DMS153 (cell line): ENCODE results near the gene GCH1.
"Not testable (repeated sequence)": the region's sequence is repeated elsewhere in the genome, so short reads cannot be mapped to it uniquely, and the experiment has no call there.

Experiments used
- DNase-seq: peaks from one replicate; lab custom pipeline; 2025; lab: John Stamatoyannopoulos, UW

Gene GCH1

GRCh38 chr14:54818201-54819133 is 84.2 kb downstream of the GCH1 start:
- DNase-seq = peak; percentile 37

- DNase-seq = no peak
These were observed 85.1 kb downstream of the GCH1 start for GRCh38 chr14:54817506-54817905.

DNA sequence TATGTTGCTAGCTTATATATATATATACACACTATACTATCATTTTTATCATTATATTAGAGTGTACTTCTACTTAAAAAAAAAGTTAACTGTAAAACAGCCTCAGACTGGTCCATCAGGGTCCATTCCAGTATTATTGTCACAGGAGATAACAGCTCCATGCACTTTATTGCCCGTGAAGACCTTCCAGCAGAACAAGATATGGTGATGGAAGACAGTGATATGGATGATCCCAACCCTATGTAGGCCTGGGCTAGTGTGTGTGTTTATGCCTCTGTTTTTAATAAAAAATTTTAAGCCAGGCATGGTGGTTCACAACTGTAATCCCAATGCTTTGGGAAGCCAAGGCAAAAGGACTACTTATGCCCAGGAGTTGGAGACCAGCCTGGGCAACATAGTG is 86.2 kb downstream of the GCH1 start:
- no peak for DNase-seq

DNA sequence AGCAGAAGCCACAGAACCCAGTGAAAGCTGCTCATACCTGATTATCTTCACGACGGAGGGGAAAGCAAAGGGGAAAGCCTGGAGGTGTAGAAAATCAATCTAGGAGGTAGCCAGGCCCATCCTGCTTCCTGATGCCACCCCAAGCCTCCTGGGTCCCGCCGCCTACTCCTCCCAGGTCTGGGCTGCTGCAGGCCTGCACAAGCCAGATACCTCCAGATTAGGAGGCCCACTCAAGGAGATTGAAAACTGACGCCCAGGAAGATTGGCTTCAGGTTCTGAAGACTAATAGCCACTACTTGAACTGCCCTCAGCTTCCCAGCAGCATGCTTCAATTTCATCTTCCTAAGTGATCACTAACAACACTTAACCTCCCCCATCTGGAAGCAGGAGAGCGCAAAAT is 87.1 kb downstream of the GCH1 start:
- DNase-seq = no peak

DNA sequence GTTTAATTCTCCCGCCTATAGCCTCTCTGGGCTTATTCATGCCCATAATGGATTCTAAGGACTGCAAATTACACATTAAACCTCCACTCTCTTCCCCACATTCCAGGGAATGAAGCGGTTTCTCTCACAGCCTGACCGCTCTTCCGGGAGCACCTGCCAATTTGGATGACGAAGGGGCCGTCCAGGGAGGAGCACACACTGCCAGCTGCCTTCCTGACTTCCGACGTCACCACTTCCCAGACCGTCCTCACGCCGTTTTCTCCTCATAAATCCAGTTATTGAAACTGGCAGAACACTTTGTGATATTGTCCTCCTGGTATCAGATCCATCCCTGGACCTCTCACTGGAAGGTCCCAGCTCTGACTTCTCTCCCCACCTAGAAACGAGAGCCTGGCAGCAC is 87.6 kb downstream of the GCH1 start:
- DNase-seq = no peak

DNA sequence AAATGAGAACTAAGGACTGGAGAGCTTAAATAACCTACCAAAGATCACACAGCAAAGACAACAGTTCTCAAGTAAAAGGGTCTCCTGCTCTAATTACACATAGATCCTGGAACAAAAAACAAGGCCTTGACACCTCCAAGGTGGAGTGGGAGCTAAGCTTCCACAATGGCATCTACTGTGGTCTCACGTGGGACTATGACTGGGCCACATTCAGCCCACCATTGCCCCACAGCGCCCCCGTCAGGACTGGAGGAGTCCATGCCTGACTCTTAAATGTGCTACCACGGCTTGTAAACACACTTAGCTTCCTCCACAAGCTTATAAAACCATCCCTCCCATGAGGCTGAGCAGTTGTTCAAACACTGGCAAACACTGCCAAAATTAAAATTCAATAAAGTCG is 88.5 kb downstream of the GCH1 start:
- no peak for DNase-seq

DNA sequence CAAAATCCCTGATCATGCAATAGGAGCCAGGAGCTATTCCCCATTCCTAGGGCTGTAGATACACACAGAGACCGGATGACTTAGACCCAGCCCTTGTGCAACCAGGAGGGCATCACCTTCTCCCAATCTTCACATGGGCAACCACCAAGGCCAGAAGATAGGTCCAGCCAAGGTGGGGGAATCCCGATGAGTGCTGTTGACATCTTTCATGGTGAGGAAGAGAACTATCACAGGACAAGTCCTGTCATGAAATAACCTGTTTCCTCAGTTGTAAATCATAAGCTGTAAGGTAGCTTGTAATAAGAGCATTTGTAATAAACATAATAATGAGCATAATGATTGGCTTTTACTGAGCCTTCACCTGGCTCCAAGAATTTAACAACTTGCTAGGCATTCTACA is 89.5 kb downstream of the GCH1 start:
- no peak for DNase-seq

DNA sequence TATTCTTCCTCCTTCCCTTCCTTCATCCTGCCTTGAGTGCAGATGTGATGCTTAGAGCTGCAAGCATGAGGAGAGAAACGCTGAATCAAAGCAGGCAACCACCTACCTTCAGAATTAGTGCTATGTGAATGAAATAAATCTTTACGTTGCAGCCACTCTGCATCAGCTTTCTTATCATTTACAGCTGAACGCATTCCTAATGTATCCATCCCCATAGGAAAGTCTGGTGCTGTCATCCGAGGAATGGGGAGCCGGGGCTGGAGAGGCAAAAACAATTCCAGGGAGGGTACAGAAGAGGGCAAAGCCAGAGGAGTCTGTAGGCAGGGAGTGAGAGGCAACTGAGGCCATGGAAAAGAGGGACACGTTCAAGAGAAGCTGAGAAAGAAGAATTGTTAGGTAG is 90.0 kb downstream of the GCH1 start:
- no peak for DNase-seq

GRCh38 chr14:54809767-54810166 is 92.9 kb downstream of the GCH1 start:
- no peak for DNase-seq

- DNase-seq = no peak
These were observed 94.1 kb downstream of the GCH1 start for GRCh38 chr14:54808326-54809161.

GRCh38 chr14:54807881-54808280 is 94.7 kb downstream of the GCH1 start:
- no peak for DNase-seq

DNA sequence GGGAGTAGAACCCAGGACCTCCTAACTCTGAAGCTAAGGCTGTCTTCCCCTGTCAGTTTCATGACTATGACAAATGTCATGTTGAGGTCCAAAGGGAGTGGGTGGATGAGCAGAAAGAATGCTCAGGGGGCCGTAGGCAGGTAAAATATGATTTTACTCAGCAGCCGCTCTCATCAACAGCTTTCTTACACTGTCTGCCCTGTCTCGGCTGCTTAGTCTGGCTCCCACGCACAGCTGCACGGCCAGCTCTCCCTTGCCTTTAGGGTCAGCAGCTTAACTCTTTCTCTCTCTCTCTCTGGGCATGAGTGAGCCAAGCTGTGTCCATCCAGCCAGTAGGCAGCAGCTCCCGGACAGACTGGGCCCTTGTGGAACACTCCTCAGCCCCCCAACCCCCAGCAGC is 95.2 kb downstream of the GCH1 start:
- no peak for DNase-seq

DNA sequence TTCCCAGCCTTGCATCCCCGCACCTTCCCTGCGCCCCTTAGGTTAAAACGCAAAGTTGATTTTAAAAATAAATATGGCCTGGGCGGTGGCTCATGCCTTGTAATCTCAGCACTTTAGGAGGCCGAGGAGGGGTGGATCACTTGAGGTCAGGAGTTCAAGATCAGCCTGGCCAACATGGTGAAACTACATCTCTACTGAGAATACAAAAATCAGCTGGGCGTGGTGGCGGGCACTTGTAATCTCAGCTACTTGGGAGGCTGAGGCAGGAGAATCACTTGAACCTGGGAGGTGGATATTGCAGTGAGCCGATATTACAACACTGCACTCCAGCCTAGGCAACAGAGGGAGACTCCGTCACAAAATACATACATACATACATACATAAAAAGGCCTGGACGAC is 96.0 kb downstream of the GCH1 start:
- no peak for DNase-seq

- DNase-seq = peak; percentile 33
These were observed 96.9 kb downstream of the GCH1 start for GRCh38 chr14:54805445-54806322.

DNA sequence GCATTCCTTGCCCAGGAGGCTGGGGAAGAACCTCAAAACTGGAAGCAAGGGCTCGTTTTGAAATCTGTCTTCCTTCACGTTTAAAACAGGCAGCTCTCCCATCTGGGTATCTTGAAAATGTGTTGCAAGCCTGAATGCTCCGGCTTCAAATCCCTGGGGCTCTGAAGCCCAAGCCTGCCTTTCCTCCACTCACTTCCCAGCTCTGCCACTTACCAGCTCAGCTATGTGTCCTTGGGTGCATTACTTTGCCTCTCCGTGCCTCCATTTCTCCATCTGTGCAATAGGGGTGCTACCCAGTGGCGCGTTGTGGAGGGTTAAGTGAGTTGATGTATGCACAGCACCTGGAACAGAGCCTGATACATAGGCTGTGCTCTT is 97.6 kb downstream of the GCH1 start:
- no peak for DNase-seq

DNA sequence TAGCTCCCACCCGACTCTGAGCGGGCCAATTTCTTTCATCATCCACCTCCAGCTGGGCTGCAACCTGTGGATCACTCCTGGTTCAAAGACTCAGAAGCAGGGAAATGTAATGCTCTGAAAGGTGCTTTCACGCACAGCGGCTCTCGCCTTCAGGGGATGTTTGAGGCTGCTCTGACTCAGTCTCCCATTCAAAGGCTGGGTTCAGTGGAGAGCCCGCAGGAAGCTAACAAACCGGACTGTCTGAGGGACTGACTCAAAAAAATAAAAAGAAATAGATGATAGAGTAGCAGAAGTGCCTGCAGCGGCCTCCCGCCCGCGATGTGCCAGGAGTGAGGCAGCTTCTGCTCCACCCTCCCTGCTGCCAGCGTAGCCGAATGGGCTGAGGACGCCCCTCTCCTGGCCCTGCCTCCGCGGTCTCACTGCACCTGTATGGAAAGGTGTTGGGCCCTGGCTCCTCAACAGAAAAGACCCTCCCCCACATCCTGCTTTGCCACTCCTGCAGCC is 98.0 kb downstream of the GCH1 start:
- no peak for DNase-seq

- no peak for DNase-seq
These were observed 98.6 kb downstream of the GCH1 start for GRCh38 chr14:54803926-54804537.

GRCh38 chr14:54803396-54803795 is 99.2 kb downstream of the GCH1 start:
- no peak for DNase-seq

DNA sequence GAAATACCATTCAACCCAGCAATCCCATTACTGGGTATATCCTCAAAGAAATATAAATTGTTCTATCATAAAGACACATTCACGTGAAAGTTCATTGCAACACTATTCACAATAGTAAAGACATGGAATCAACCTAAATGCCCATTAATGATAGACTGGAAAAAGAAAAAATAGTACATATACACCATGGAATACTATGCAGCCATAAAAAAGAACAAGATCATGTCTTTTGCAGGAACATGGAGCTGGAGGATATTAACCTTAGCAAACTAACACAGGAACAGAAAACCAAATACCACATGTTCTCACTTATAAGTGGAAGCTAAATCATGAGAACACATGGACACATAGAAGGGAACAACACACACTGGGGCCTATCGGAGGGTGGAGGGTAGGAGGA is 101.1 kb downstream of the GCH1 start:
- DNase-seq = not testable (repeated sequence)

DNA sequence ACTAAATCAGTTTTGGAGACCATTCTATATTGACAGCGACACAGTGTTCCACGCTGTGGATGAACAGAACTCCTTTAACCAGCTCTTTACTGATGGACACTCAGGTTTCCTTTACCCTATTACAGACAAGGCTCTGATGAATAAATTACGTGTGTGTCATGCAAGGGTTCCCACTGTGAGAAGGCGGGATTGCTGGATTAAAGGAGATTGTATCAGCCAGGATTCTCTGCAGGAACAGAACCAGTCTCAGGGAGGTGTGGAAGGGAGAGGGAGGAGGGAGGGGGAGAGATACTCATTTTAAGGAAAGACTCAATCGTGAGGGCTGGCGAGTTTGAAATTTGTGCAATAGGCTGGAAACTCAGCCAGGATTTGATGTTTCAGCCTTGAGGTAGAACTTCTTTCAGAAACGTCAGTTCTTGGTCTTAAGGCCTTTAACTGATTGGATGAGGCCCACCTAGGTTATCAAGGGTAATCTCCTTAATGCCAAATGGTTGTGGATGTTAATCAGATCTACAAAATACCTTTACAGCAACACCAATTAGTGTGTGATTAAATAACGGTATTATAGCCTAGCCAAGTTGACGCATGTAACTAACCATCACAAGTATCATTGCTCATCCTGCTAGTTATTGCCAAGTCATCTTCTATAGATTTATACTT is 104.0 kb downstream of the GCH1 start:
- no peak for DNase-seq

- no peak for DNase-seq
These were observed 104.6 kb downstream of the GCH1 start for GRCh38 chr14:54797986-54798385.
